Urinary bladder (tissue), 4 donors: ENCODE data around the gene PPM1D. TPM values are rescaled to one million over a fixed set of nuclear protein-coding genes. Genes with fewer than 3 reads are reported as not detected.
A peak's percentile ranks its signal among the peaks of the same experiment; 100 is the strongest.
"Not testable (repeated sequence)": the region's sequence is repeated elsewhere in the genome, so short reads cannot be mapped to it uniquely, and the experiment has no call there.

Experiments
- DNase-seq: peaks from one replicate; pipeline ENCODE4 v3.0.0-alpha.2; 2015; ENCODE audit errors: extremely low spot score
- H3K27ac ChIP-seq: one replicate; pipeline ENCODE4 v1.5.1; 2013; ENCODE audit warnings: low read depth, mild to moderate bottlenecking, moderate library complexity
- H3K36me3 ChIP-seq: one replicate; pipeline ENCODE4 v1.6.1; 2013; ENCODE audit warnings: mild to moderate bottlenecking, moderate library complexity; ENCODE audit not compliant: insufficient read depth
- H3K4me1 ChIP-seq: one replicate; pipeline ENCODE4 v1.6.1; 2013; ENCODE audit warnings: mild to moderate bottlenecking, moderate library complexity; ENCODE audit not compliant: insufficient read depth
- H3K4me3 ChIP-seq: one replicate; pipeline ENCODE4 v1.5.1; 2013; ENCODE audit warnings: low read depth, low read length
- WGBS: extraction: QIAGEN DNeasy Blood & Tissue Kit; methylation state at CpG from one replicate; pipeline ENCODE4 v1.1.7; 2013; 5-methylcytosine and 5-hydroxymethylcytosine counted together
- polyA plus RNA-seq: library from polyadenylated mRNA; stranded (reverse); fragments of 200-250 nt; gene quantifications from one replicate; pipeline ENCODE4 v1.2.3, GENCODE V29; 2013
- total RNA-seq: library from RNA; depleted of rRNA; stranded (reverse); fragments of >200 nt; gene quantifications from one replicate; pipeline ENCODE4 v1.2.3, GENCODE V29; 2014
- donor health status: healthy with polysubstance abuse.
- donor health status: healthy.

The PPM1D gene
- total RNA-seq (17.0 TPM), polyA plus RNA-seq (11.2 TPM)

- H3K4me1 ChIP-seq, result no peaks in the 10 kb centered on the region
- peak within 1 kb of the TSS; percentile 94 for H3K4me3 ChIP-seq
- peak within 1 kb of the TSS; percentile 96 for H3K27ac ChIP-seq
- peak; percentile 98 for DNase-seq
- under 1% methylated on average over 83 of the region's 83 CpGs for WGBS
- H3K36me3 ChIP-seq, result no peaks in the 10 kb centered on the region
These were observed at the start of gene PPM1D for GRCh38 chr17:60599620-60600489. Gene PPM1D, plus strand, starts transcription at chr17:60600193. Its CDS starts 222 bp downstream, at chr17:60600415.

GRCh38 chr17:60552255-60552654, 47.7 kb upstream of the PPM1D start:
- not testable (repeated sequence) for H3K36me3 ChIP-seq, DNase-seq, H3K4me1 ChIP-seq, H3K27ac ChIP-seq, H3K4me3 ChIP-seq
- 90% methylated on average over 6 of the region's 13 CpGs for WGBS

GRCh38 chr17:60554377-60554788, 45.6 kb upstream of the PPM1D start:
- Histone ChIP-seq H3K4me3 (no peak overlapping the region), H3K27ac (no peak overlapping the region), H3K36me3 (no peaks in the 10 kb centered on the region), H3K4me1 (no peaks in the 10 kb centered on the region)
- 74% methylated on average over 2 of the region's 2 CpGs for WGBS
- DNase-seq, result no peak

- DNase-seq, result no peak
- Histone ChIP-seq H3K4me1 (no peaks in the 10 kb centered on the region), H3K4me3 (no peak overlapping the region), H3K36me3 (no peaks in the 10 kb centered on the region), H3K27ac (no peak overlapping the region)
- WGBS, result 94% methylated on average over 4 of the region's 4 CpGs
These were observed 44.2 kb upstream of the PPM1D start for GRCh38 chr17:60555786-60556185.

GRCh38 chr17:60557805-60558204, 42.2 kb upstream of the PPM1D start:
- no peak overlapping the region for H3K4me3 ChIP-seq
- no peak for DNase-seq
- H3K4me1 ChIP-seq, result no peaks in the 10 kb centered on the region
- H3K27ac ChIP-seq, result no peak overlapping the region
- 88% methylated on average over 2 of the region's 2 CpGs for WGBS
- no peaks in the 10 kb centered on the region for H3K36me3 ChIP-seq

GRCh38 chr17:60559659-60559994, 40.4 kb upstream of the PPM1D start:
- Histone ChIP-seq H3K4me1 (no peaks in the 10 kb centered on the region), H3K4me3 (no peak overlapping the region), H3K36me3 (no peaks in the 10 kb centered on the region), H3K27ac (no peak overlapping the region)
- 93% methylated on average over 8 of the region's 8 CpGs for WGBS
- no peak for DNase-seq

GRCh38 chr17:60559995-60560859, 39.8 kb upstream of the PPM1D start:
- H3K36me3 ChIP-seq, result no peaks in the 10 kb centered on the region
- no peak overlapping the region for H3K4me3 ChIP-seq
- H3K27ac ChIP-seq, result no peak overlapping the region
- 85% methylated on average over 26 of the region's 26 CpGs for WGBS
- no peaks in the 10 kb centered on the region for H3K4me1 ChIP-seq
- DNase-seq, result no peak

GRCh38 chr17:60560860-60561257, 39.1 kb upstream of the PPM1D start:
- Histone ChIP-seq H3K4me1 (no peaks in the 10 kb centered on the region), H3K27ac (no peak overlapping the region), H3K36me3 (no peaks in the 10 kb centered on the region), H3K4me3 (no peak overlapping the region)
- no peak for DNase-seq
- 92% methylated on average over 11 of the region's 11 CpGs for WGBS

GRCh38 chr17:60562421-60562820, 37.6 kb upstream of the PPM1D start:
- no peak overlapping the region for H3K4me3 ChIP-seq
- H3K27ac ChIP-seq, result no peak overlapping the region
- no peaks in the 10 kb centered on the region for H3K4me1 ChIP-seq
- H3K36me3 ChIP-seq, result no peaks in the 10 kb centered on the region
- 71% methylated on average over 3 of the region's 3 CpGs for WGBS
- no peak for DNase-seq

- 75% methylated on average over 2 of the region's 2 CpGs for WGBS
- no peak for DNase-seq
- H3K27ac ChIP-seq, result no peak overlapping the region
- H3K4me1 ChIP-seq, result no peaks in the 10 kb centered on the region
- no peak overlapping the region for H3K4me3 ChIP-seq
- H3K36me3 ChIP-seq, result no peaks in the 10 kb centered on the region
These were observed 36.2 kb upstream of the PPM1D start for GRCh38 chr17:60563743-60564142.

- no peak for DNase-seq
- Histone ChIP-seq H3K4me3 (no peak overlapping the region), H3K36me3 (no peaks in the 10 kb centered on the region), H3K4me1 (no peaks in the 10 kb centered on the region), H3K27ac (no peak overlapping the region)
- WGBS, result 87% methylated on average over 6 of the region's 6 CpGs
These were observed 34.8 kb upstream of the PPM1D start for GRCh38 chr17:60565233-60565632.

GRCh38 chr17:60573236-60574051, 26.5 kb upstream of the PPM1D start:
- WGBS, result 36% methylated on average over 2 of the region's 2 CpGs
- H3K4me3 ChIP-seq, result no peak overlapping the region
- H3K27ac ChIP-seq, result no peak overlapping the region
- H3K36me3 ChIP-seq, result no peaks in the 10 kb centered on the region
- no peak for DNase-seq
- no peaks in the 10 kb centered on the region for H3K4me1 ChIP-seq

GRCh38 chr17:60577147-60577915, 22.7 kb upstream of the PPM1D start:
- DNase-seq, result no peak
- H3K4me1 ChIP-seq, result no peaks in the 10 kb centered on the region
- no peaks in the 10 kb centered on the region for H3K36me3 ChIP-seq
- H3K4me3 ChIP-seq, result peak overlapping the region; percentile 23
- 5% methylated on average over 7 of the region's 7 CpGs for WGBS
- H3K27ac ChIP-seq, result peak overlapping the region; percentile 6
